Measurements from ENCODE around the gene MINPP1. TPM values are rescaled to one million over a fixed set of nuclear protein-coding genes. Genes with fewer than 3 reads are reported as not detected.
"Not testable (repeated sequence)": the region's sequence is repeated elsewhere in the genome, so short reads cannot be mapped to it uniquely, and the experiment has no call there.

Gene MINPP1
- total RNA-seq, 4 donors from 2014 or later: 11.1 to 28.4 (median 21.2) TPM

GRCh38 chr10:87498106-87498789, 6.4 kb upstream of the MINPP1 start:
- H3K9me3 ChIP-seq; DNase-seq; in situ Hi-C loops (cut with MboI; ENCODE audit: low pct_ligation_motif_present in 1 of 4, low pct_unique_long_range_greater_than_20kb in 1 of 4, low sequenced_read_pairs in 3 of 4); H3K27ac ChIP-seq; intact Hi-C loops (cut with DNase I; ENCODE audit: low total_unique reads); H3K36me3 ChIP-seq; H3K4me1 ChIP-seq; H3K4me3 ChIP-seq; H3K27me3 ChIP-seq: not testable (repeated sequence)
- 94% methylated on average over 2 of the region's 4 CpGs; no CpG with 5 or more reads in 1 of the 2 donors for WGBS, 2 donors (ENCODE audit: low coverage in 1 of 2)

- intact Hi-C loops (cut with DNase I; ENCODE audit: low total_unique reads): no loop called here
- in situ Hi-C loops (cut with MboI; ENCODE audit: low pct_ligation_motif_present in 1 of 4, low pct_unique_long_range_greater_than_20kb in 1 of 4, low sequenced_read_pairs in 3 of 4): no loop called here
- 31 to 54% methylated on average over 3 of the region's 3 CpGs for WGBS, 2 donors (ENCODE audit: low coverage in 1 of 2)
- Histone ChIP-seq H3K9me3 (no peaks in the 10 kb centered on the region), H3K27me3 (no peaks in the 10 kb centered on the region), H3K4me3 (no peak overlapping the region), H3K36me3 (no peaks in the 10 kb centered on the region), H3K27ac (no peak overlapping the region), H3K4me1 (peaks cover 0 to 13% (median 8%) of the 10 kb centered on the region in 4 donors)
- TF ChIP-seq POLR2A (IDR thresholded peaks at IDR 0.05) (no peak), EP300 (IDR thresholded peaks at IDR 0.05; ENCODE audit: low read depth) (no peak), POLR2AphosphoS5 (IDR thresholded peaks at IDR 0.05) (no peak), CTCF (IDR thresholded peaks at IDR 0.05) (no peak)
- no peak for DNase-seq
These were observed 4.0 kb upstream of the MINPP1 start for GRCh38 chr10:87500646-87501048.

- intact Hi-C loops (cut with DNase I; ENCODE audit: low total_unique reads) (no loop called here), in situ Hi-C loops (cut with MboI; ENCODE audit: low pct_ligation_motif_present in 1 of 4, low pct_unique_long_range_greater_than_20kb in 1 of 4, low sequenced_read_pairs in 3 of 4) (no loop called here)
- Histone ChIP-seq H3K9me3 (no peaks in the 10 kb centered on the region), H3K27ac (no peak overlapping the region), H3K4me3 (no peak overlapping the region), H3K36me3 (no peaks in the 10 kb centered on the region), H3K4me1 (peaks cover 5 to 34% (median 20%) of the 10 kb centered on the region in 4 donors), H3K27me3 (no peaks in the 10 kb centered on the region)
- whole genome bisulfite sequencing, 2 donors (ENCODE audit: low coverage in 1 of 2): 90 to 95% methylated on average over 8 of the region's 8 CpGs
- TF ChIP-seq CTCF (IDR thresholded peaks at IDR 0.05) (no peak), EP300 (IDR thresholded peaks at IDR 0.05; ENCODE audit: low read depth) (no peak), POLR2A (IDR thresholded peaks at IDR 0.05) (no peak)
- no peak for DNase-seq
These were observed 1.3 kb upstream of the MINPP1 start for GRCh38 chr10:87503401-87503800.

- H3K4me3 ChIP-seq: peak overlapping the region in 3 of 4 donors; percentile 73 to 89 (median 78)
These were observed 807 bp upstream of the MINPP1 start for GRCh38 chr10:87503886-87504285.

More at GRCh38 chr10:87503886-87504285, 807 bp upstream of the MINPP1 start:
- Histone ChIP-seq H3K27me3 (no peaks in the 10 kb centered on the region), H3K9me3 (no peaks in the 10 kb centered on the region), H3K4me1 (peaks cover 5 to 34% (median 20%) of the 10 kb centered on the region in 4 donors), H3K36me3 (peaks cover 0 to 3% (median 0%) of the 10 kb centered on the region in 4 donors), H3K27ac (peak overlapping the region; percentile 86 to 91 (median 88))
- 81 to 83% methylated on average over 4 to 6 of the region's 6 CpGs for WGBS, 2 donors (ENCODE audit: low coverage in 1 of 2)
- in situ Hi-C loops (cut with MboI; ENCODE audit: low pct_ligation_motif_present in 1 of 4, low pct_unique_long_range_greater_than_20kb in 1 of 4, low sequenced_read_pairs in 3 of 4): no loop called here
- intact Hi-C loops (cut with DNase I; ENCODE audit: low total_unique reads): no loop called here
- DNase-seq: no peak
- TF ChIP-seq POLR2A (IDR thresholded peaks at IDR 0.05) (no peak), EP300 (IDR thresholded peaks at IDR 0.05; ENCODE audit: low read depth) (no peak), CTCF (IDR thresholded peaks at IDR 0.05) (no peak)

All from transverse colon (tissue), 4 donors.